ENCODE results near the gene RXRA.

Gene RXRA

GRCh38 chr9:134325813-134326723 lies at the start of gene RXRA:
Gene RXRA (plus strand): TSS chr9:134326455. CDS start chr9:134326632, 177 bp downstream.
- peak; percentile 20 for DNase-seq

GRCh38 chr9:134278286-134278685 lies 48.0 kb upstream of the RXRA start:
- no peak for DNase-seq

DNA sequence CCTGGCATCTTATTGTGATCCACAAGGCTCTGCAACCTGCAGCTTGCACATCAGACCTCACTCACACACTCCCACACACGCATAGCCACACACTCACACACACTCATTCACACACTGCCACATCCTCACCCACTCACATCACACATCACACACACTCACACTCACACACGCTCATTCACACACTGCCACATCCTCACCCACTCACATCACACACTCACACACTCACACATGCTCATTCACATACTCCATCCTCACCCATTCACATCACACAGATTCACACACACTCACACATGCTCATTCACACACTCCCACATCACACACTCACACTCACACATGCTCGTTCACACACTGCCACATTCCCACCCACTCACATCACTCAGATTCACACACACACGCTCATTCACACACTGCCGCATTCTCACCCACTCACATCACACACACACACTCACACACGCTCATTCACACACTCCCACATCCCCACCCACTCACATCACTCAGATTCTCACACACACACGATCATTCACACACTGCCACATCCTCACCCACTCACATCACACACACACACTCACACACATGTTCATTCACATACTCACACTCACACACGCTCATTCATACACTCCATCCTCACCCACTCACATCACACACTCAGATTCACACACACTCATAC lies 47.1 kb upstream of the RXRA start:
- no peak for DNase-seq

- no peak for DNase-seq
These were observed 44.1 kb upstream of the RXRA start for GRCh38 chr9:134282138-134282650.

GRCh38 chr9:134283111-134283515 lies 43.1 kb upstream of the RXRA start:
- peak; percentile 96 for DNase-seq

GRCh38 chr9:134283692-134284265 lies 42.5 kb upstream of the RXRA start:
- DNase-seq = peak; percentile 67

DNA sequence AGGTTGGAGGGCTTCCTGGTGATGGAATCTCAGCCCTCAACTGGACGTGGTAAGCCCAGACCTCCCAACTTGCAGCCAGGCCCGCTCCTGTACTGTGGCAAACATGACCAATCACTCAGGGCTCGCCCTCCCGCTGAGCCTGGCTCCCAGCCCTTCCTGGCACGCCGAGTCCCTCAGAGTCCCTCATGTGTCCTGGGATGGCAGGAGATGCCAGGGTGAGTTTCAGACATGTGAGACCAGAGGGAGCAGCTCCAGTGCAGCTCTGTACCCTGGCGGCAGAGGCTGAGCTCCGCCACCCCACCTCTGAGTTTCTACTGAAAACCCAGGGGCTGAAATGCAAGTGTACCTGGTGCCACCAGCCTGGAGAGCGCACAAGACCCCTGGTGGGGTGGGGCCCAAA lies 42.0 kb upstream of the RXRA start:
- peak; percentile 67 for DNase-seq

DNA sequence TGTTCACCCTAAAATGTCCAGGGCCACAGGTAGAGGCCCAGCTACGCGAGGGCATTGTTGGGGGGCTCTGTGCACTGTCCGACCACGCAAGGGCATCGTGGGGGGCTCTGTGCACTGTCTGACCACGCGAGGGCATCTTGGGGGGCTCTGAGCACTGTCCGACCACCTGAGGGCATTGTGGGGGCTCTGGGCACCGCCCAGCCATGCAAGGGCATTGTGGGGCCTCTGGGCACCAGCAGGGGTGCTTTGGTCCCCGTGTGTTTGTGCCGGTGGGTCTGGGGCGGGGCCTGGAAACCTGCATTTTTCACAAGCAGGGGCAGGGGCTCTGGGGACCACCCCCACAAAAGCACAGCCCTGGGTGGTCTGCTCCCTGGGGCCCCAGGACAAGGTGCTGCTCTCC lies 41.5 kb upstream of the RXRA start:
- no peak for DNase-seq

- DNase-seq = no peak
These were observed 40.9 kb upstream of the RXRA start for GRCh38 chr9:134285215-134285845.

DNA sequence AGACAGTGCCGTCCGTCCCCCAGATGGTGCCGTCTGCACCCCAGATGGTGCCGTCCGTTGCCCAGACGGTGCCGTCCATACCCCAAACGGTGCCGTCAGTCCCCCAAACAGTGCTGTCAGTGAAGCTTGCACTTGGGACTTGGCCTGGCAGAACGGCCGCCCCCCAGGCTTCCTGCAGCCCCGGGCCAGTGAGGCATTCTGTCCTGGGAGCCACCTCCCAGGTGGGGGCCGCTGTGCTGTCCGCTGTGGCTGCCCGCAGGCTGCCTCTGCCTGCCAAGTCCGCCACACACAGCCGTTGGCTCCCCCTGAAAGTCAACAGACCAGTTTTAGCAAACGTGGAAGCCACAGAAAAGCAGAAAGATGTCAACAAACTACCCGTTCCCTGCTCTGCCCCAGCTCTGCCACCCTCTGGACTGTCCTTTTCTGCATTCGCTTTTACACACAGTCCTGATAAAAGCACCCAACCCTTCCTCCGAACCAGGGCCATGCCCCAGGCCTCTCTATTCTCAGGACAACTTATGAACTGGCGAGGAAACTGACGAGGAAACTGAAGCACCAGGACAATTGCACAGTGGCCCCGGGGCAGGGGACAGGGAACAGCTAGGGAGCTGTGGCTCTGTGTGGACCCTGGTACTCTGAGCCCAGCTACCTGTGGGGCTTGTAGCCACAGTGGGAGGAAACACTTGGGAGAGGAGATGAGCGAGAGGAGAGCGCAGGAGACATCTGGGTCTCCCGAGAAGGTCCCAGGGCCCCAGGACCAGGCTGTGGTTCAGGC lies 39.6 kb upstream of the RXRA start:
- no peak for DNase-seq

DNA sequence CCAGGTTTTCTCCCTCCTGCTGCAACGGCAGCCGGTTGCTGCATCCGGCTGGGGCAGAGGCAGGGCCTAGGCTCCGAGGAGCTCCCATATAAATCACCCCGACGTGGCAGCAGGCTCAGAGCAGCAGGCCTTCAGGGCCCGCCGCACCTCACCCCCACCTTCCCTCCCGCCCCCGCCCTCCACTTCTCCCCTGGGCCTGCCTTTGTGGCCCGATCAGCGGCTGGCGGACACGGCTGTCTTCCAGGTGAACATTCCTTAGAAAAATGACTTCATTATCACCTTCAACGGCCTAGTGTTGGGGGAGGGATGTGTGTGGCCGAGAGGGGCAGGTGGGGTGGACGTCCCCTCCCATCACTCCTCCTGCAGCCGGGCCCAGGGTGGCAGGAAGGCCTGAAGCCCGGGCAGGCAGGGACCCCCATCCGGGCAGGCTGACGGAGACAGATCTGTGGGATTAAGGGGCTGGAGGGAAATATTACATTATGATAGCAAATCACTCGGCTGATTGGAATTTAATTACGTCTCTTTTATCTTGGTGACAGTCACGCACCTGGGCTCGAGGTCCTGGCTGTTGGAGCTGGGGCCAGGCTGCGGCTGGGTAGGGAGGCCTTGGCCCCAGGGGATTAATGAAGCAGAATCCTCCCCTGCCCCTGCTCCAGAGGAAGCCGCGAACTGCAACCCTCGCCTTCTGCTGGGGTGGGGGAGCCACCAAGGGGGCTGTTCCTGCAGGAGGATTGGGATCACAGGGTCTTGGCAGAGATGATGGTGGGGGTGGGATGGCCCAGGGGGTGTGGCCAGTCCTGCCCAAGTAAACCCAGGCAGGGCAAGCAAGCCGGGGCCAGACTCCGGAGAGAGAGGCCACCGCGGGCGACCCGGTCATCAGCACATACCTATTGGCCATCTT lies 38.4 kb upstream of the RXRA start:
- no peak for DNase-seq

DNA sequence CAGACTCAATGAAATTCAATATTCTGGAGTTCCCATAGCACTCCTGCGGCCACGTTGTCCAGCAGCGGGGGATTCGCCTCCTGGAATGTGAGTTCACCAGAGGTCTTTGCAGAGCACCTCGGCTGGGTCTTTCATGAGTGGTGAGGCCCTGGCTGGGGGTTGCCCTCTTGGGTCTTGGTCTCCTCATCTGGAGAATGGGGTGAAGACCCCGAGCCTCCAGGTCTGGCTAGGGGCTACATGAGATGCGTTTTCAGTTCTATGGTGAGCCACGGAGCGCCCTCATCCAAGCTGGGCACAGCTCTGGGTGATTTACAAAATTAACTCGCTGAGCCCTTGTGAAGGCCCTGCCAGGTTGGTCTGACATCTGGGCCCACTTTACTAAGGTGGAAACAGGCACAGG lies 37.5 kb upstream of the RXRA start:
- DNase-seq = no peak

DNA sequence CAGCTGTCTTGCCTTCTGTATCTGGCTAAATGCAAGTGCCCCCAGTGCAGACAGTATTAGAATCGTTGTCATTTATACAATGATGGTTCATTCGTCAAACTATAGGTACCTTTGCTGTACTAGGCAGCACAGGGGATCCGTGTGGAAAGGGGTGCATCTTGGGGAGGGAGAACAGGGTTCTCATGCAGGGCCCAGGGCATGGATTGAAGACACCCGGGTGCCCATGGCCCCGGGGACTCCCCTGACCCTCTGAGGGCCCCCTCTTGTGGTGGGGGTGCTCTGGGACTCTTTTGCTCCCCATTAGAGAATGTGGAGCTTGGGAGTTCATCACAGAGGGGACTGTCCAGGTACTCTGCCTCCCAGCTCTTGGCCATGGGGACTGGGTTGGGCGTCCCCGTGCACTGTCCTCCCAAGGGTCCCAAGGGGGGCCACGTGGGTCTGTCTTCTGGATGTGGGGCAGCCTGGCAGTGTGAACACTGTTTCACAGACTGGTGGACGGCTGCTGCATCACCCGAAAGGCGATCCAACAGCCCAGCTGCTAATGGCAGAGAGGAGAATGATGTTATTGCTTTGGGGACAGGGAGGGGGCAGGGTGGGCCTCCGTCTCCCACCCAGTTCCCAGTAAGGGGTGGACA lies 36.9 kb upstream of the RXRA start:
- no peak for DNase-seq

GRCh38 chr9:134290603-134291451 lies 35.4 kb upstream of the RXRA start:
- DNase-seq = no peak

- DNase-seq = no peak
These were observed 34.8 kb upstream of the RXRA start for GRCh38 chr9:134291452-134291881.

DNA sequence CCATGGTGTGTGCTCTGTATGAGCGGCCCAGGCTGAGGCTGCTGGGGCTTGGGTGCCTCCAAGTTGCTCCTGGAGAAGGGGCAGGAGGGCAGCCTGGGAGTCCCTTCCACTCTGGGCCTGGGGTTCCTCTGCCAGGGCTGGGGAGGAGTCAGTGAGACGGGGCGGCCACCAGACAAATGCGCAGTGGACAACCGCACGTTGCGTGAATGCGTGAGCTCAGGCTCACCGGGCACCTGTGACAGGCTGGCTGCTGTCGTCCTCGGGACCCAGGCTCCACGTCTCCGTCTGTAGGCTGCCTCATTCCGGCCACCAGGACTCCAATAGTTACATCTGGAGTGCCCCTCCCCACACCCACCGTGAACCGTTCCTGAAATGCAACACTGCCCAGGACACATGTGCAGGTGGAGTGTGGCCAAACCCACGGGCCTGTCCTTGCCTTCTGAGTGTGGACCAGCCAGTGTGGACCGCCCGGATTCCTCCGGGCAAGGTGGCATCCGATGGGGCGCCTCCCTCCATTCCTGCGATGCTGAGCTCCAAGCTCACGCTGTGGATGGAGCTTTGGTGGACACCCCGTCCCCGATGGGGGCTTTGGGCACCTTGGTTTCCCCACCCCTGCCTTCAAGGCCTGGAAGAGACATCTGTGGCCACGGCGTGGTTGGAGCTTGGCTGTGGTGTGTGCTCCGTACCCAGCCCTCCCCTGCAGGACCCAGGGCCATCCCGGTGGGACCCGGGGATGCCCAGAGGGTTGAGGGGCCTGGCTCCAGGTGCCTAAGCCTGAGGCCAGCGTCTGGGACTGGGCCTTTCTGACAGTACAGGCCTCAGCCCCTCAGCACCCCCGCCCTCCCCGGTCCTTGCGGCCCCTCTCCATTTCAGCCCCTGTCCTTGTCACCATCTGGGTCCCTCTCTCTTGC lies 34.0 kb upstream of the RXRA start:
- DNase-seq = no peak

- DNase-seq = no peak
These were observed 33.2 kb upstream of the RXRA start for GRCh38 chr9:134293031-134293521.

GRCh38 chr9:134293611-134294152 lies 32.6 kb upstream of the RXRA start:
- no peak for DNase-seq
